A673 (cell line): Measurements from ENCODE around the gene USHBP1.

ENCODE experiments used
- EZH2 ChIP-seq: fragments of 200-600 bp; sonication (generic); IDR thresholded peaks from 2 replicates; pipeline ENCODE4 v1.6.1; 2017; ENCODE audit warnings: borderline replicate concordance, low read depth, mild to moderate bottlenecking, mixed read lengths, antibody characterized with exemption, low read length; ENCODE audit not compliant: poor library complexity, severe bottlenecking
- TF ChIP-seq, protein P1 (sequence below): fragments of 300-800, 200-600 bp; sonication (generic); conservative IDR thresholded peaks from 2 replicates; pipeline ENCODE4 v1.5.1; 2017; ENCODE audit warnings: low read depth, mild to moderate bottlenecking, antibody characterized with exemption, low read length, moderate library complexity, mixed read lengths

DNA sequence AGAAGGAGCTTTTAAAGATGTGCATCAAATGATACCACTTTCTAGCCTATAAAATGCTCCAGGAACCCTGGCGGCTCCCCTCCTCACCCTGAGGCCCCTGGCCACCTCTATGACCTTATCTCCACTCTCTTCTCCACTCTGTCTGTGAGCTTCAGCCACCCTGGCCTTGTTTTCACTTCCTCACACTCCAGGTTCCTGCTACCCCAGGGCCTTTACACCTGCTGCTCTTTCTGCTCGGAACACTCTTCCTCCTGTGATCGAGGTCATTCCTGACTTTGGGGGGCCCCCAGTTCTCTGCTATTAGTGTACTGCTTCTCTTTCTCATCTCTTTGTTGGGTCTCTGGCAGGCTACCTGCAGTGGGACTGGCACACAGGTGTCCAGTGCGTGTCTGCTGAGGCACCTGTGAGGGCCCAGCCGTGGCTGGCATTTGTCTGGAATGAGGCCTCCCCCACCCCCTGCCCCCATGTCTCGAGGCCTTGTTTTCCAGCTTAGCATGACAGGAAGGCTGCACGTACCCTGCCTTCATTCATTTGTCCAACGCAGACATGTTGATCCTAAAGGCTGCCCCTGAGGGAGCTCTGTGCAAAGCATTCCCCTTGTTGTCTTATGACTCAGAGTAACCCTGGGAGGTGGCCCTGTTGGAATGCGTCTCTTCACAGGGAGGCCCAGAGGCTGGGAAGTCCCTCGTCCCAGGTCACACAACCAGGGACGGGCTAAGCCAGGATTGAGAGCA is 47.1 kb upstream of the USHBP1 start:
- TF ChIP-seq, protein P1, sequence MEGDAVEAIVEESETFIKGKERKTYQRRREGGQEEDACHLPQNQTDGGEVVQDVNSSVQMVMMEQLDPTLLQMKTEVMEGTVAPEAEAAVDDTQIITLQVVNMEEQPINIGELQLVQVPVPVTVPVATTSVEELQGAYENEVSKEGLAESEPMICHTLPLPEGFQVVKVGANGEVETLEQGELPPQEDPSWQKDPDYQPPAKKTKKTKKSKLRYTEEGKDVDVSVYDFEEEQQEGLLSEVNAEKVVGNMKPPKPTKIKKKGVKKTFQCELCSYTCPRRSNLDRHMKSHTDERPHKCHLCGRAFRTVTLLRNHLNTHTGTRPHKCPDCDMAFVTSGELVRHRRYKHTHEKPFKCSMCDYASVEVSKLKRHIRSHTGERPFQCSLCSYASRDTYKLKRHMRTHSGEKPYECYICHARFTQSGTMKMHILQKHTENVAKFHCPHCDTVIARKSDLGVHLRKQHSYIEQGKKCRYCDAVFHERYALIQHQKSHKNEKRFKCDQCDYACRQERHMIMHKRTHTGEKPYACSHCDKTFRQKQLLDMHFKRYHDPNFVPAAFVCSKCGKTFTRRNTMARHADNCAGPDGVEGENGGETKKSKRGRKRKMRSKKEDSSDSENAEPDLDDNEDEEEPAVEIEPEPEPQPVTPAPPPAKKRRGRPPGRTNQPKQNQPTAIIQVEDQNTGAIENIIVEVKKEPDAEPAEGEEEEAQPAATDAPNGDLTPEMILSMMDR = no peak
- no peak for TF ChIP-seq EZH2
